Coronary artery (tissue), 2 donors: ENCODE measurements around the gene GFRA4.

ENCODE experiments used
- DNase-seq: peaks from one replicate; pipeline ENCODE4 v3.0.0-alpha.2; 2017; ENCODE audit warnings: low spot score
- H3K27ac ChIP-seq, 2 donors: fragments of 200-600 bp; sonication (generic); one replicate each; pipeline ENCODE4 v1.5.1; 2016 to 2019
- H3K4me3 ChIP-seq: fragments of 200-600 bp; sonication (generic); 2 replicates; pipeline ENCODE4 v1.5.1; 2016; ENCODE audit warnings: mild to moderate bottlenecking, moderate library complexity
- TF ChIP-seq, protein P1 (sequence below): fragments of 200-600 bp; sonication (generic); IDR thresholded peaks from one replicate; pipeline ENCODE4 v1.5.1; 2019; ENCODE audit warnings: antibody characterized with exemption

GFRA4 gene, protein sequence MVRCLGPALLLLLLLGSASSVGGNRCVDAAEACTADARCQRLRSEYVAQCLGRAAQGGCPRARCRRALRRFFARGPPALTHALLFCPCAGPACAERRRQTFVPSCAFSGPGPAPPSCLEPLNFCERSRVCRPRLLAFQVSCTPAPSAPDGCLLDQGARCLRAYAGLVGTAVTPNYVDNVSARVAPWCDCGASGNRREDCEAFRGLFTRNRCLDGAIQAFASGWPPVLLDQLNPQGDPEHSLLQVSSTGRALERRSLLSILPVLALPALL

DNA sequence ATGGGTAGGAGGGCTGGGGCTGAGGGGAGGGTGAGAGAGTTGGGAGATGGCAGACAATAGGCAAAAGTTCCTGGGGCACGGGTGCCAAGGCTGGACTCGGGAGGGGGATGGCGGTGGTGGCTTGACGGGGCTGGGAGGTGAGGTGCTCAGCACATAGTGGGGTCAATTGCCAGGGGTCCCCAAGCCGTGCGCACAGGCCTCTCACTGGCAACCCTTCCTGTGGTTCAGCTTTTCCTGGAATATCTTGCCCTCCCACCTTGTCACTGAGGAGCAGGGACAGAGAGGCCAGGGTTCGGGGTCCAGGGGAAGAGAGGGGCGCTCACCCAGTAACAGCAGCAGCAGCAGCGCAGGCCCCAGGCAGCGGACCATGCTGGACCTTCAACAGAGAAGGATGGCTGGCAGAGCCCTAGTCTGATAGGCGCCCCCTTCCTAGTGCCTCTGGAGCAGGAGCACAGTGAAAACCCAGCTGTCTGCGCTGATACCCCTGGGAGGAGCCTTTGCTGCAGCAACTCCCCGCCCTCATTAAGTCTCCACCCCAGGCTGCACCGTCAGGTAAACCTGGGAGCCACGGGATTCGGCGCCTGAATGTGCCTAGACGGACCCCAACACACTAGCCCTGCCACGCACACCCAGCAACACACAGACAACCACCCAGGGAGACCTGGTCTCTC is at the start of gene GFRA4:
TSS of gene GFRA4 (minus strand) at position 369 of the 671 bp plus-strand sequence. CDS start at position 369, 0 bp downstream.
- TF ChIP-seq, protein P1, sequence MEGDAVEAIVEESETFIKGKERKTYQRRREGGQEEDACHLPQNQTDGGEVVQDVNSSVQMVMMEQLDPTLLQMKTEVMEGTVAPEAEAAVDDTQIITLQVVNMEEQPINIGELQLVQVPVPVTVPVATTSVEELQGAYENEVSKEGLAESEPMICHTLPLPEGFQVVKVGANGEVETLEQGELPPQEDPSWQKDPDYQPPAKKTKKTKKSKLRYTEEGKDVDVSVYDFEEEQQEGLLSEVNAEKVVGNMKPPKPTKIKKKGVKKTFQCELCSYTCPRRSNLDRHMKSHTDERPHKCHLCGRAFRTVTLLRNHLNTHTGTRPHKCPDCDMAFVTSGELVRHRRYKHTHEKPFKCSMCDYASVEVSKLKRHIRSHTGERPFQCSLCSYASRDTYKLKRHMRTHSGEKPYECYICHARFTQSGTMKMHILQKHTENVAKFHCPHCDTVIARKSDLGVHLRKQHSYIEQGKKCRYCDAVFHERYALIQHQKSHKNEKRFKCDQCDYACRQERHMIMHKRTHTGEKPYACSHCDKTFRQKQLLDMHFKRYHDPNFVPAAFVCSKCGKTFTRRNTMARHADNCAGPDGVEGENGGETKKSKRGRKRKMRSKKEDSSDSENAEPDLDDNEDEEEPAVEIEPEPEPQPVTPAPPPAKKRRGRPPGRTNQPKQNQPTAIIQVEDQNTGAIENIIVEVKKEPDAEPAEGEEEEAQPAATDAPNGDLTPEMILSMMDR = no peak
- Histone ChIP-seq H3K4me3 (no peak within 1 kb of the TSS), H3K27ac (no peak within 1 kb of the TSS)
- DNase-seq = no peak

DNA sequence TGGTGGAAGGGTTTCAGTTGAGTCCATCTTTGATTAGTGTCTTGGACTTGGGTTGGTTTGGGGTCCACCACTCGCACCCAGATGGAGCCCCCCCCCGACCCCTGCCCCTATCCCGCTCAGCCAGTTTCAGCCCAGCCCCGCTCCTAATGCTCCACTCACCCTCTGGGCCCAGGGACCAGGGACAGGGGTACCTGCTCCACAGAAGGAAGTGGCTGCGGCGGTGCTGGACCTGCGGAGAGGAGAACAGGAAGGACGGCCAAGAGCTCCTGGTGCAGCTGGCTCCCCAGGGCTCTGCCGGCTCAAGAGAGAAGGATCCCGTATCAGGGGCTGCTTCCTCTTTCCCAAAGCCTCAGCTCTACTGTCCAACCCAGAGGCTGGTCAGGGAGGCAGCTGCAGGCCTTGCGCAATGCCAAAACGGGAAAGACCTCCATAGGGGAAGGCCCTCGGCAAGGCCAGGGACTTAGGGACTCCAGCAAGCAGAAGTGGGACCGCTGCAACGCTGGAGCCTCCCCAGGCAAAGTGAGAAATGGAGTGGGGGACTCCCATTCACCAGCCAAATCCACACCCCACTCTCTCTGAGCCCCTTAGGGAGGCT is 49.2 kb upstream of the GFRA4 start, which contains the start of gene SIGLEC1:
TSS of gene SIGLEC1 (minus strand) at position 322 of the 595 bp plus-strand sequence. CDS start 5,472 bp downstream, outside the sequence.
- peak within 1 kb of the TSS in 1 of 2 donors; percentile 68 for H3K27ac ChIP-seq
- H3K4me3 ChIP-seq = peak within 1 kb of the TSS; percentile 53
- TF ChIP-seq, protein P1 = no peak
- DNase-seq = no peak

GRCh38 chr20:3711484-3711941 is 48.3 kb upstream of the GFRA4 start:
- DNase-seq = peak; percentile 14
- TF ChIP-seq, protein P1 = no peak
- H3K4me3 ChIP-seq = peak overlapping the region; percentile 53
- peak overlapping the region in 1 of 2 donors; percentile 68 for H3K27ac ChIP-seq

DNA sequence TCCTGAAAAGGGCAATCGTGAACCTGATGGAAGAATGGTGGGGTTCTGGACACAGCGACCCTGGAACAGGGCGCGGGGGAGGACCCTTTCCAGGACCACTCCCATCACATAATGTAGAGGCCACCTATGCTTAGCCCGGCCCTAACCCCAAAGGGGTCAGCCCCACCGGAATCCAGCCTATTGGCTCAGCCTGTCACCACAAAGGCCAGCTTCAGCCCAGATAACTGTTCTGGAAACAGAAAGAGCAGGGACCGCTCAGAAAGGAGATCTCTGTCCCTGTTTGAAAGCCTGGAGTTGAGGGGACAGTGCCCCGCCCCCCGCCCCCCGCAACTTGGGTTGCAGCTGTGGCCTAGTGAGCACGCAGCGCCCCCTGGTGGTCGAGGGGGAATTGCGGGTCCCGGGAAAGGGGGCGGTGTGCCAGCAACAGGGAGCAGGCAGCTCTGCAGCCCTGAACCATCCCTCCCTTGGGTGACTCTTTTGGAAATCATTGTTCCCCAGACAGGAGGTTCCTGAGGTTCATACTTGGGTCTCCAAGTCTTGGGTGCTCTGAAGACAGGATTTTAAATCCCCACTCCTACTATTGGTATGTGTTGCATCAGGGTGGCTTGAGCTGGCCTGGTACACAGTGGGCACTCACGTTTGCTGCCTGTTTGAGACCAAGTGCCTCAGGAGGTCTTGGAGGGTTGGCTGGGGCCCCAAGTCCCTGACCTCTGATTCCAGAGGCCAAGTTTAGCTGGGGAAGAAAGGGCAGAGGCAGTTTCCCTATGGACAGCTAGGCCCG is 47.7 kb upstream of the GFRA4 start:
- DNase-seq = peak; percentile 68

DNA sequence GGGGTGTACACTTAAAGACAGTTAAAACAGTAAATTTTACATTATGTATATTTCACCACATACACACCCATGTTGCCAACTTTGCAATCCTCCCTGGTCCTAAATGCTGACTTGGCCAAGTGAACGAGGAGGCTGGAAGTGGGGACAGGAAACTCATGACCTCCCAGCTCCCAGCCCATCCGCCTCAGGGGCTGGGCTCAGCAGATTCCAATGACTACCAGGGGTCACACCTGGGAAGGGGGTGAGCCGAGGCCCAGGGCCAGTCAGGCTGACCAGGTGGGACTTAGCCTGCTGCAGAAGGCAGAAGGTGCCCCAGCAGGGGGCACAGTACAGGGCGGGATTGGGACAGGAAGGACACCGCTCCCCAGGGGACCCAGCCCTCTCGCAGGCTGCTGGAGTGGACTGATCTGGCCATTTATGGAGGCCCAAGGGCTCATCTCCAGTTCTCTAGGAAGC is 46.8 kb upstream of the GFRA4 start:
- Histone ChIP-seq H3K4me3 (peak overlapping the region; percentile 19), H3K27ac (peak overlapping the region in 1 of 2 donors; percentile 64)
- DNase-seq = no peak
- TF ChIP-seq, protein P1 = no peak

More for the DNA sequence above, 47.7 kb upstream of the GFRA4 start:
- H3K4me3 ChIP-seq = peak overlapping the region; percentile 53
- TF ChIP-seq, protein P1 = peak; percentile 96
- H3K27ac ChIP-seq = peak overlapping the region in 1 of 2 donors; percentile 68

GRCh38 chr20:3707508-3707899 is 44.3 kb upstream of the GFRA4 start:
- Histone ChIP-seq H3K27ac (peak overlapping the region in 1 of 2 donors; percentile 37), H3K4me3 (no peak overlapping the region)
- DNase-seq = no peak
- TF ChIP-seq, protein P1 = no peak
